ENCODE data around the gene C1QTNF4. TPM values are rescaled to one million over a fixed set of nuclear protein-coding genes. Genes with fewer than 3 reads are reported as not detected.

Gene C1QTNF4
- total and polyA plus RNA-seq, 2 of the 4 experiments (the other 2 are of a cell fraction), result 0.12 TPM; not detected in 1

DNA sequence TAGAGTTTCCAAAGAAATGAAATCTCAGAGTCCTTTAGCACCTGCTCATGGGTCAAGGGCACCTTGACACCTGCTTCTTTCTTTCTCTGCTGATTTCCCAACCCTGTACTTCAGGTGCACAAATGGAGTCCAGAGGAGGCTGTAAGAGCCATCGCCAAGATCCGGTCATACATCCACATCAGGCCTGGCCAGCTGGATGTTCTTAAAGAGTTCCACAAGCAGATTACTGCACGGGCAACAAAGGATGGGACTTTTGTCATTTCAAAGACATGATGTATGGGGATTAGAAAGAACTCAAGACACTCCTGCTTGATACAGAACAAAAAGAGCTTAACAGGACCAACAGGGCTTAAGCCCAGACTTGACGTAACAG lies 22.9 kb downstream of the C1QTNF4 start:
- Histone ChIP-seq H4K91ac (ENCODE audit: insufficient read depth, low read depth, low read length) (no peak overlapping the region), H3K18ac (ENCODE audit: low read depth, low read length) (no peak overlapping the region), H3K4ac (ENCODE audit: low read depth, low read length) (no peak overlapping the region), H3K4me2 (ENCODE audit: low read depth, low read length) (no peak overlapping the region), H2AK9ac (replicated peaks; ENCODE audit: low read depth, low read length, poor library complexity) (no peak overlapping the region), H3K4me1 (ENCODE audit: control insufficient read depth, insufficient read depth, low read length) (peaks cover 6% of the 10 kb centered on the region), H4K5ac (ENCODE audit: low read depth, low read length) (no peak overlapping the region), H3K9me1 (ENCODE audit: insufficient read depth, low read length) (peaks cover 9% of the 10 kb centered on the region), H2BK120ac (ENCODE audit: low read depth, low read length) (no peak overlapping the region), H3K14ac (replicated peaks; ENCODE audit: low read depth, low read length) (no peak overlapping the region), H2BK15ac (ENCODE audit: low read depth, low read length) (no peak overlapping the region), H3K4me3 (ENCODE audit: insufficient read depth, low read depth, low read length) (no peak overlapping the region), H2BK5ac (ENCODE audit: low read depth, low read length, poor library complexity, severe bottlenecking) (no peak overlapping the region), H4K8ac (ENCODE audit: low read depth in 2 of 2, low read length in 2 of 2) (no peak overlapping the region), H3K56ac (ENCODE audit: extremely low read depth, insufficient read depth, low read length) (no peak overlapping the region), H2BK20ac (ENCODE audit: low read depth, low read length) (no peak overlapping the region), H3K23ac (ENCODE audit: low read depth, low read length) (no peak overlapping the region), H2AFZ (replicated peaks; ENCODE audit: low read length, poor library complexity) (no peak overlapping the region), H2AK5ac (ENCODE audit: low read depth, low read length) (no peak overlapping the region), H3K27me3 (ENCODE audit: control insufficient read depth, insufficient read depth, low read length) (no peaks in the 10 kb centered on the region), H4K20me1 (ENCODE audit: insufficient read depth, low read length) (peaks cover 13% of the 10 kb centered on the region; the same call in 1 of the 2 replicates), H3K79me1 (ENCODE audit: low read depth in 1 of 2, low read length in 2 of 2) (peaks cover 28 to 60% of the 10 kb centered on the region in 2 experiments), H3K27ac (ENCODE audit: insufficient read depth, low read length) (no peak overlapping the region), H3K9me3 (ENCODE audit: control insufficient read depth, insufficient read depth, low read length) (no peaks in the 10 kb centered on the region), H3K36me3 (ENCODE audit: control insufficient read depth, insufficient read depth, low read length) (peaks cover 28% of the 10 kb centered on the region), H3K9ac (ENCODE audit: low read depth, low read length) (no peak overlapping the region)
- DNase-seq (no peak), ATAC-seq (ENCODE audit: low read depth) (no peak)
- BruUV-seq (replicated peaks), result no TSS peak
- dilution Hi-C loops (cut with HindIII; ENCODE audit: low sequenced_read_pairs, unreplicated experiment), result no loop called here
- intact Hi-C loops (cut with micrococcal nuclease), result no loop called here
- POLR2A ChIA-PET (ENCODE audit: unreplicated experiment), result no interaction called here
- CTCF ChIA-PET, result no interaction called here
- 100% methylated on average over 2 of the region's 4 CpGs; no CpG with 5 or more reads in 1 of the 2 experiments for WGBS, 2 experiments (ENCODE audit: extremely low coverage in 2 of 2, insufficient read length in 1 of 2)
- in situ Hi-C loops (cut with MboI; ENCODE audit: low sequenced_read_pairs), result no loop called here
- TF ChIP-seq POLR2A (IDR thresholded peaks at IDR 0.05; ENCODE audit: low read depth, low read length) (no peak), MAZ (IDR thresholded peaks at IDR 0.05; ENCODE audit: borderline replicate concordance, low read depth, low read length) (no peak), CHD1 (IDR thresholded peaks at IDR 0.05; ENCODE audit: low read depth, low read length) (no peak), CEBPB (IDR thresholded peaks at IDR 0.05; ENCODE audit: low read depth, low read length) (no peak), RFX5 (IDR thresholded peaks at IDR 0.05; ENCODE audit: low read depth, low read length) (no peak), RCOR1 (IDR thresholded peaks at IDR 0.05; ENCODE audit: insufficient replicate concordance, low read length) (no peak), FOS (IDR thresholded peaks at IDR 0.05; ENCODE audit: low read depth, low read length) (no peak), MAFK (IDR thresholded peaks at IDR 0.05; ENCODE audit: low read depth, low read length) (no peak), BHLHE40 (IDR thresholded peaks at IDR 0.05; ENCODE audit: low read depth, low read length) (no peak), SMC3 (IDR thresholded peaks at IDR 0.05; ENCODE audit: low read depth, low read length) (no peak), NFE2L2 (IDR thresholded peaks at IDR 0.05; ENCODE audit: low read depth, low read length) (no peak), RAD21 (IDR thresholded peaks at IDR 0.05; ENCODE audit: low read length) (no peak), MXI1 (IDR thresholded peaks at IDR 0.05; ENCODE audit: borderline replicate concordance, low read depth, low read length) (no peak)
- TF ChIP-seq, protein P1, sequence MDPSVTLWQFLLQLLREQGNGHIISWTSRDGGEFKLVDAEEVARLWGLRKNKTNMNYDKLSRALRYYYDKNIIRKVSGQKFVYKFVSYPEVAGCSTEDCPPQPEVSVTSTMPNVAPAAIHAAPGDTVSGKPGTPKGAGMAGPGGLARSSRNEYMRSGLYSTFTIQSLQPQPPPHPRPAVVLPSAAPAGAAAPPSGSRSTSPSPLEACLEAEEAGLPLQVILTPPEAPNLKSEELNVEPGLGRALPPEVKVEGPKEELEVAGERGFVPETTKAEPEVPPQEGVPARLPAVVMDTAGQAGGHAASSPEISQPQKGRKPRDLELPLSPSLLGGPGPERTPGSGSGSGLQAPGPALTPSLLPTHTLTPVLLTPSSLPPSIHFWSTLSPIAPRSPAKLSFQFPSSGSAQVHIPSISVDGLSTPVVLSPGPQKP (IDR thresholded peaks at IDR 0.05; ENCODE audit: borderline replicate concordance, low read depth, low read length), result no peak
- TF ChIP-seq, protein P2, sequence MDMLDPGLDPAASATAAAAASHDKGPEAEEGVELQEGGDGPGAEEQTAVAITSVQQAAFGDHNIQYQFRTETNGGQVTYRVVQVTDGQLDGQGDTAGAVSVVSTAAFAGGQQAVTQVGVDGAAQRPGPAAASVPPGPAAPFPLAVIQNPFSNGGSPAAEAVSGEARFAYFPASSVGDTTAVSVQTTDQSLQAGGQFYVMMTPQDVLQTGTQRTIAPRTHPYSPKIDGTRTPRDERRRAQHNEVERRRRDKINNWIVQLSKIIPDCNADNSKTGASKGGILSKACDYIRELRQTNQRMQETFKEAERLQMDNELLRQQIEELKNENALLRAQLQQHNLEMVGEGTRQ (IDR thresholded peaks at IDR 0.05; ENCODE audit: low read depth, low read length), result no peak
- TF ChIP-seq, protein P3, sequence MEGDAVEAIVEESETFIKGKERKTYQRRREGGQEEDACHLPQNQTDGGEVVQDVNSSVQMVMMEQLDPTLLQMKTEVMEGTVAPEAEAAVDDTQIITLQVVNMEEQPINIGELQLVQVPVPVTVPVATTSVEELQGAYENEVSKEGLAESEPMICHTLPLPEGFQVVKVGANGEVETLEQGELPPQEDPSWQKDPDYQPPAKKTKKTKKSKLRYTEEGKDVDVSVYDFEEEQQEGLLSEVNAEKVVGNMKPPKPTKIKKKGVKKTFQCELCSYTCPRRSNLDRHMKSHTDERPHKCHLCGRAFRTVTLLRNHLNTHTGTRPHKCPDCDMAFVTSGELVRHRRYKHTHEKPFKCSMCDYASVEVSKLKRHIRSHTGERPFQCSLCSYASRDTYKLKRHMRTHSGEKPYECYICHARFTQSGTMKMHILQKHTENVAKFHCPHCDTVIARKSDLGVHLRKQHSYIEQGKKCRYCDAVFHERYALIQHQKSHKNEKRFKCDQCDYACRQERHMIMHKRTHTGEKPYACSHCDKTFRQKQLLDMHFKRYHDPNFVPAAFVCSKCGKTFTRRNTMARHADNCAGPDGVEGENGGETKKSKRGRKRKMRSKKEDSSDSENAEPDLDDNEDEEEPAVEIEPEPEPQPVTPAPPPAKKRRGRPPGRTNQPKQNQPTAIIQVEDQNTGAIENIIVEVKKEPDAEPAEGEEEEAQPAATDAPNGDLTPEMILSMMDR (conservative IDR thresholded peaks at IDR 0.05; ENCODE audit: low read depth, low read length), result no peak
